Raji (cell line): ENCODE data around the gene TCOF1.

Source experiments
- POLR2A ChIP-seq: IDR thresholded peaks from 2 replicates; pipeline ENCODE4 v1.6.1; 2011; ENCODE audit warnings: low read depth, low read length, control low read depth; ENCODE audit not compliant: insufficient read depth

The TCOF1 gene, protein sequence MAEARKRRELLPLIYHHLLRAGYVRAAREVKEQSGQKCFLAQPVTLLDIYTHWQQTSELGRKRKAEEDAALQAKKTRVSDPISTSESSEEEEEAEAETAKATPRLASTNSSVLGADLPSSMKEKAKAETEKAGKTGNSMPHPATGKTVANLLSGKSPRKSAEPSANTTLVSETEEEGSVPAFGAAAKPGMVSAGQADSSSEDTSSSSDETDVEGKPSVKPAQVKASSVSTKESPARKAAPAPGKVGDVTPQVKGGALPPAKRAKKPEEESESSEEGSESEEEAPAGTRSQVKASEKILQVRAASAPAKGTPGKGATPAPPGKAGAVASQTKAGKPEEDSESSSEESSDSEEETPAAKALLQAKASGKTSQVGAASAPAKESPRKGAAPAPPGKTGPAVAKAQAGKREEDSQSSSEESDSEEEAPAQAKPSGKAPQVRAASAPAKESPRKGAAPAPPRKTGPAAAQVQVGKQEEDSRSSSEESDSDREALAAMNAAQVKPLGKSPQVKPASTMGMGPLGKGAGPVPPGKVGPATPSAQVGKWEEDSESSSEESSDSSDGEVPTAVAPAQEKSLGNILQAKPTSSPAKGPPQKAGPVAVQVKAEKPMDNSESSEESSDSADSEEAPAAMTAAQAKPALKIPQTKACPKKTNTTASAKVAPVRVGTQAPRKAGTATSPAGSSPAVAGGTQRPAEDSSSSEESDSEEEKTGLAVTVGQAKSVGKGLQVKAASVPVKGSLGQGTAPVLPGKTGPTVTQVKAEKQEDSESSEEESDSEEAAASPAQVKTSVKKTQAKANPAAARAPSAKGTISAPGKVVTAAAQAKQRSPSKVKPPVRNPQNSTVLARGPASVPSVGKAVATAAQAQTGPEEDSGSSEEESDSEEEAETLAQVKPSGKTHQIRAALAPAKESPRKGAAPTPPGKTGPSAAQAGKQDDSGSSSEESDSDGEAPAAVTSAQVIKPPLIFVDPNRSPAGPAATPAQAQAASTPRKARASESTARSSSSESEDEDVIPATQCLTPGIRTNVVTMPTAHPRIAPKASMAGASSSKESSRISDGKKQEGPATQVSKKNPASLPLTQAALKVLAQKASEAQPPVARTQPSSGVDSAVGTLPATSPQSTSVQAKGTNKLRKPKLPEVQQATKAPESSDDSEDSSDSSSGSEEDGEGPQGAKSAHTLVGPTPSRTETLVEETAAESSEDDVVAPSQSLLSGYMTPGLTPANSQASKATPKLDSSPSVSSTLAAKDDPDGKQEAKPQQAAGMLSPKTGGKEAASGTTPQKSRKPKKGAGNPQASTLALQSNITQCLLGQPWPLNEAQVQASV (N-terminal part only)

DNA sequence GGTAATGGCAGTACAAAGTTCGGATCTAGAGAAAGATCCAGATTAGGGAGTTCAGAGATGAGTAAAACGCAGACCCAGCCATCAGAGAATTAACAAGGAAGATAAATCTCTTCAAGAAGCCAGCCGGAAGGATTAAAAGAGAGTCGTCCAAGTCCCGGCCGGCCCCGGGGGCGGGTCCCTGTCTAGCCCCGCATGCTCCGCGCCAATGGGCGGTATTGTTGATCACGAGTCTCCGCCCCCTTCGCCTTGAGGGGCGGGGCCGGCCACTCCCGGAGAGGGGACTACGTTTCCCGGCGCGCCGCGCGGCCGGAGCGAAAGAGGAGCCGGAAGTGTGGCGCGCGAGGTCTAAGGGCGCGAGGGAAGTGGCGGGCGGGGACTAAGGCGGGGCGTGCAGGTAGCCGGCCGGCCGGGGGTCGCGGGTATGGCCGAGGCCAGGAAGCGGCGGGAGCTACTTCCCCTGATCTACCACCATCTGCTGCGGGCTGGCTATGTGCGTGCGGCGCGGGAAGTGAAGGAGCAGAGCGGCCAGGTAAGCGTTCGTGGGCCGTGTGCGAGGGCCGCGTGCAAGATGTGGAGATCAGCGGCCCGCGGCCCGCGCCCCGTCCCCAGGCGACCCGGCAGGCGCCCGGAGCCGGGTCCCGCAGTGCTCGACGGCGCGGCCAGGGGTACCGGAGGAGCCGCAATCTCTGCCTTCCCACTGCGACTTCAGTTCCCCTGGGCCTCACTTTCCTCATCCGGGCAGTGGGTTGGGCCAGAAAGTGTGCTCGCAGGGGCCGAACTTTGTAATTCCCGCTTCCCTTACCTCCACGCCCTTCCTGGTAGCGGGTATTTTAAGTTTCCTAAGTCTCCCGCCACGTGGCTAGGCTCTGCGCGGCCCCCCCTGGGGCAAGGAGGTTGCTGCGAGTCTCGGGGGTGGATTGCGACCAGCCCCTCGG is at the start of gene TCOF1:
Gene TCOF1, plus strand, starts transcription at position 372 of the 935 bp plus-strand sequence. Its CDS starts 50 bp downstream, at position 422.
- TF ChIP-seq POLR2A: peak; percentile 74

DNA sequence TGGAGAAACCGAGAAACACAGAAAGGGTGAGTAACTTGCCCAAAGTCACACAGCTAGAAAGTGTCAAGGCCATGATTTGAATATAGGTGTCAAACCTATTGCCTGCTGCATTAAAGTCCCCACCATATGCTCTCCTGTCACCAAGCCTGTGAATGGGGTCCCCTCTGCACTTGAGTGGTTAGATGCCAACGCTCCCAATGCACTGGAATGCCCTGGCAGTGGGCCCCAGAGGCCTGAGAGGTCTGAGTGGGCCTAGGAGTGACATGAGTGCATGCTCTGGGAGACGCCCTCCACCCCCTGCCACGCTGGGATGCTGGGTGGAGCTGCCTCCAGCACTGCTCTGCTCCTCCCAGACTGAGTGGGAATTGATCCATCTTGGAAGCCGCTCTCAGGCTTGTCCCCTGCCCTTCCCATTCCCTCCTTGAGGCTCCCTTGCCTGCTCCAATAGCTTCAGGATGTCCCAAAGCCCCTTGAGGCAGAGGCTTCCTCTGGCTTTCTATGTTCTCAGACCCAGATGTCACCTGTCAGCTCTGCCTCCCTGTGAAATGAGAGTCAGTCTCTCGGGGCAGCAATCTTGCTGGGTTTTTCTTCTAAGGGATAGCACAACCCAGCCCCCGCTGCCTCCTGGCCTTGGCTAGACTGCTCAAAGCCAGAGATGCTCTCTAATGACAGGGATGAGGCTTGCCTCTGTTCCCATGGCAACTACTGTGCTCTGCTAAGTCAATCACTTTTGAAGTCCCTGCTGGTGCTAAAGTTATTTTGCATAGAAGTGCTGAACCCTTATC is 48.2 kb upstream of the TCOF1 start:
- no peak for TF ChIP-seq POLR2A

DNA sequence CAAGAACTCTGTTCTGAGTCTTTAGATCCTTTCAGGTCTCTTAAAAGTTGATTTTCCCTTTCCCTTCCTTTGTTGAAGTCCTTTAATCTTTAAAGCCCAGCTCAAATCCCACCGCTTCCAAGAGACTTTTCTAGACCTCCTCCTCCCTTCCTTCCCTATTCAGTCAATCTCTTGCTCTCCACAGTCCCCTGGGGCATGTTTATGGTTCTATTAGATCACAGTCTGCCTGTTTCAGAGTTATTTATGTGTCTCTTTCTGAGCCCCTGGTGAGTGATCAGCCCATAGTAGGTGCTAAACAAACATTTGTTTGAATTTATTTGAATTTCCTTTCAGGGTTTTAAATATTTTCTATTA is 47.6 kb upstream of the TCOF1 start:
- no peak for TF ChIP-seq POLR2A

DNA sequence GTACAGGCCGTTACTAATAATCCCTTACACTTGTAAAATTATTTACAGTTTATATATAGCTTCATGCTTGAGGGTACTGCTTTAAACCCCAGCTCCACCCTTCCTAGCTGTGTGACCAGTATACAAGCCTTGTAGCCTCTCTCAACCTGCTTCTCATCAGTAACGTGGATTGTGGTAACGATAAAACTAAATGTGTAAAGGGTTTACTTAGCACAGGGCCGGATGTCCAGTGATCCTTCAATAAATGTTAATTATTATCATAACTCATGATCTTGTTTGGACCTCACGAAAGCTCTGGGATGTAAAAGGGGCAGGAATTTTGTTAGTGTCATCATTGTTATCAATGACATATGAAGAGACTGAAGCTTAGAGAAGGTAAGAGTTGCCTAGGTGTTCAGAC is 47.3 kb upstream of the TCOF1 start:
- no peak for TF ChIP-seq POLR2A

DNA sequence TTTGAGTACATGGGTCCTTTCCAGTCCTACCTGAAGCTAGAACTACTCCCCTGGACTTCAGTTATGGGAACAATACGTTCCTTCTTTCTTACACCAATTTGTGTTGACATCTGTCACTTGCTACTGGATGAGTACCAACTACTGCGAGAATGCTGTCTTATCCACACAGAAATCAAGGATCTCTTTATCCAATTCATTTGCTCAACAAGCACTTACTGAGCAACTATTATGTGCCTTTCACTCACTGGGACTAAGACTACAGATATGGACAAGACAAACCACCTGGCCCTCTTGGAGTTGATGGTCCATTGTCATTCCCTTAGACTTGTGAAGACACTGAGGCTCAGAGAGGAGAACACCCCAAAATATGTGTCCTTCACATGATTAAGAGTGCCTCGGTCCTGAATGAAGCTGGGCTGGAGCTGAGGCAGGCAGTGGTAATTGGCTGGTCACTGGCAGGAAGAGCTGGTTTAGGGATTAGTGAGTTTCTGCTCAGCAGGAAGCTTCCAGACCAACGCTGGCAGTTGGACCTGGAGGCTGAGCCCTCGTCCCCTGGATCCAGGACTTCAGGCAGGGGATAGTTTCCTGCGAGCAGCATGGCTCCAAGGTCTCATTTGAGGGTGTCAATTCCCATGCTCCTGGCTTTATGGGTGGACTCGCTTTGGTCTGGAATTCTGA is 46.3 kb upstream of the TCOF1 start:
- no peak for TF ChIP-seq POLR2A

DNA sequence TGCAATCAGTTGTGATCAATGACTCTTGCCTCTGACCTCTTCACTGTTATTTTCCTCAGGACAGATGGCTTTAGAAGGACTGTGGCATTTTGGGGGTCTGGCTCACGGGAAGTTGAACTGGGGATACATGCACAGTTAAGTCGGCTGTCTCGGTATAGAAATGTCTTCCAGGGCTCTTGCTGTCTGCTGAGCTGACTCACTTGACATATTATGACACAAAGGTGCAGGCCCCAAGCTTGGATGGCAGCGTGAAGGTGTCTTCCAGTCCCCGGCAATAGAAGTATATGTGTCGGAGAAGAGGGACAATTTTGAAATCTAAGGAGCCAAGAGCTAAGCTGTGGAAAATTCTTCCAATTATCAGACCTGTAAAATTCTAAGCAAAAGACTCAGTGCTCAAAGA is 45.0 kb upstream of the TCOF1 start:
- TF ChIP-seq POLR2A: no peak

DNA sequence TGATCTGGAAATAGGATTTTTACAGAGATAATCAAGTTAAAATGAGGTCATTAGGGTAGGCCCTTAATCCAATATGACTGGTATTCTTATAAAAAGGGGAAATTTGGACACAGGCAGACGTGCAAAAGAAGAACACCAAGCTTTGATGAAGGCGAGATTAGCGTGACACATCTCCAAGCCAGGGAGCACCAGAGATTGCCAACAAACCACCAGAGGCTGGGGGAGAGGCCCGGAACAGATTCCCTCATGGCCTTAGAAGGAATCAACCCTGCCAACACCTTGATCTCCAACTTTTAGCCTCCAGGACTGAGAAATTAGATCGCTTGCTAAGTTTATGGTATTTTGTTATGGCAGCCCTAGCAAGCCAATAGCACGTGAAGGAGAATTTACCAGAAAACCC is 44.0 kb upstream of the TCOF1 start:
- TF ChIP-seq POLR2A: no peak

DNA sequence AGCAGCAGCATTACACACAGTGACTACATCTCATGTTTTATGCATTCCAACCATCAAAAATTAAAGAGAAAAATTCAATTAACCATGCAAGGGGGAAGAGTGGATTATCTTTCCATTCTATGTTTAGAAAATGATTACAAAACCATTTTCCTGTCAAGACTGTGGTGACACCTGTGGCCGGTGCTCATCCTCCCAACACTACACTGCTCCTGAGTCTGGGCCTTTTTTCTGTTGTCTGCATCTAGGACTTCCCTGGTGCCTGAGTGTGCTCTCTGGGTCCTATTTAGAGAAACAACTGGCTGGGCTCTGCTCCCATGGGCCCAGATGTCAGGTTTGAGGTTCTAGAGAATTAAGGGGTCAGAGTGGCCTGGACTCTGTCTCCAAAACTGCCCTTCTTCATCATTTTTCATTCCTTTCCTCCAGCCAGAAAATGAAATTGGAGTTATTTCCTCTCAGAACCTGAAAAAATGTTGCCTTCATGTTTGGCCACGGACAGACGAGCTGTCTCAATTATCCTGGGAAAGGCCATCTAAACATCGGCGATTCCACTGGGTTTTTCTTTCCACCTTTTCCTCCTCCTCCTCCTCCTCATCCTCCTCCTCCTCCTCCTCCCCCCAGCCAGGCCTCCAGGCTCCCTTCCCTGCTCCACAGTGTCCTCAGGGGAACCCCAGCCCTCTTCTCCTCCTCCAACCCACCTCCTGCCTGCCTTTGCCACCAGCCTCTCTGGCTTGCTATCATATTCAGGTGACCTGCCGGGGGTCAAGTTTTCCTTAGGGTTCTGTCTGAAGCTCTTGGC is 43.4 kb upstream of the TCOF1 start:
- no peak for TF ChIP-seq POLR2A

DNA sequence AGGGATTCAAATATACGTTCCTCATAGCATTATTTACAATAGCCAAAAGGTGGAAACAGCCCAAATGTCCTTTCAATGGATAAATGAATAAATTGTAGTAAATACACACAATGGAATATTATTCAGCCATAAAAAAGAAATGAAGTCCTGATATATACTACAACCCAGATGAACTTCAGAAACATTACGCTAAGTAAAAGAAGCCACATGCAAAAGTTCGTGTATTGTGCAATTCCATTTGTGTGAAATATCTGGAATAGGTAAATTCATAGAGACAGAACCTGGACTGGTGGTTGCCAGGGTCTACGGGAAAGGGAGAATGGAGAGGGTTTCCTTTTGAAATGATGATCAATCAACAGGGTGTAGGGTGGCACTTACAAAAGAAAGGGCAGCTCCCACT is 42.3 kb upstream of the TCOF1 start:
- TF ChIP-seq POLR2A: no peak

DNA sequence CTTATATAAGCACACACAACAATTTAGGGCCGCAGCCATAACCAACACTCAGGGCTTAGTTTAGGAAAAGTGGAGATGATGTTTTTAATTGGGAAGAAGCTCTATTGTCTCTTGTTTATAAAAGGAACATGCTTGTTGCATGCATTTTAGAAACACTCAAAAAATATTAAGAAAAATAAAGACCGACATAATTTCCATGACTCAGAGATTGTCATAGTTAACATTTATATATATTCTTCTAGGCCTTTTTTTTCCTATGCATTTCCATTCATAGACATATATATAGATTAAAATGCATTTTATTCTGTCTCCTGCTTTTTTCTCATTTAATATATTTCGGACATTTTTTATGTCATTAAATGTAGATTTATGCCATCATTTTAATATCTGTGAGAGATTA is 41.2 kb upstream of the TCOF1 start:
- TF ChIP-seq POLR2A: no peak

DNA sequence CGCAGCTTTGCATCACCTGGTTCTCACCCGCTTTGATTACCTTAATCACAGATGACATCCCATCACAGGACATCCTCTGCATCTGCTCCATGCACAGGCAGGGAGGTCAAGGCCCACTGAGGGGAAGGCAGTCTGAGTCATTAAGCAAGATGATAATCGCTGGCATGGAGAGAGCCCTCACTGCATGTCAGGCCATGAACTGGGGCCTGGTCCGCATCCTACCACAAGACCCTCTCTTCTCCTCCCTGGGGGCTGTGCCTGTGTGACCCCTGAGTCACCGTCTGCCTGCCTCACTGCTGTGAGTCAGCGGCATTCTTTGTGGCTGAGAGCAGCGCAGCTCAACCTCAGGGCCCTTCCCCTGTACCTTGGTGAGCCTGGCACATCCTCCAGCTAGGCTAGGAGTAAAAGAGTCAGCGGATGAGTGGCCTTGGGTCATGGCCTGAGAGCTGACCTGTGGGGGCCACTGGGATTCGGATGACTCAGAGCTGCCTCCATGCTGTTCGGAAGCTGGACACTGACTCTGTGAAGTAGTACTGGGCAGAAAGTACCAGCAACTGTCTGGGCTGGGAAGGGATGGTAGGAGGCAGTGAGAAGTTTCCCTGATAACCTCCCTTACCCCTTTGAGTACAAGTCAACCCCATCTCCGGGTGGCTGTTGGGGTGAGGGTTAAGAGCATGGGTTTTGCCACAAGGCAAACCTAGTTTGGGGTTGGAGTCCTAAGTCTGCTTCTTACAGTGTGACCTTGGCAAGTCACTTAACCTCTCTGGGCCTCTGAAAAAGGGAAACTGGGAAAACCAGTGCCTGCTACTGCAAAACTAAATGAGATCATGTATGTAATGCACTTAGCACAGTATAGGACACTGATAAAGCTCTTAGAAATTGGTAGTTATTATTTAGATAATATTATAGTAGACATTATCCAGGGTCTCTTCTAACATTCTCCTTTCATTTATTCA is 40.2 kb upstream of the TCOF1 start:
- no peak for TF ChIP-seq POLR2A
